ENCODE results near the gene RELN.

Gene RELN

GRCh38 chr7:104012835-104013234, 23.4 kb upstream of the RELN start:
- no peak overlapping the region for H3K4me3 ChIP-seq (ENCODE audit: low read depth, low read length)
- no peak for DNase-seq (ENCODE audit: low read depth)
- TF ChIP-seq CTCF (IDR thresholded peaks at IDR 0.05; ENCODE audit: low read depth, low read length) (no peak), POLR2A (IDR thresholded peaks at IDR 0.05; ENCODE audit: extremely low read depth, insufficient read length) (no peak), MAX (IDR thresholded peaks at IDR 0.05; ENCODE audit: low read depth, low read length) (no peak), MYC (IDR thresholded peaks at IDR 0.05; ENCODE audit: low read depth, low read length) (no peak)

- TF ChIP-seq POLR2A (IDR thresholded peaks at IDR 0.05; ENCODE audit: extremely low read depth, insufficient read length), result no peak
- no peak for TF ChIP-seq CTCF (IDR thresholded peaks at IDR 0.05; ENCODE audit: low read depth, low read length)
- no peak for TF ChIP-seq MYC (IDR thresholded peaks at IDR 0.05; ENCODE audit: low read depth, low read length)
- no peak for TF ChIP-seq MAX (IDR thresholded peaks at IDR 0.05; ENCODE audit: low read depth, low read length)
- no peak overlapping the region for H3K4me3 ChIP-seq (ENCODE audit: low read depth, low read length)
- DNase-seq (ENCODE audit: low read depth), result no peak
Measured at GRCh38 chr7:104011829-104012228, 22.4 kb upstream of the RELN start.

- H3K4me3 ChIP-seq (ENCODE audit: low read depth, low read length), result no peak overlapping the region
- DNase-seq (ENCODE audit: low read depth), result no peak
- TF ChIP-seq CTCF (IDR thresholded peaks at IDR 0.05; ENCODE audit: low read depth, low read length) (no peak), POLR2A (IDR thresholded peaks at IDR 0.05; ENCODE audit: extremely low read depth, insufficient read length) (no peak), MYC (IDR thresholded peaks at IDR 0.05; ENCODE audit: low read depth, low read length) (no peak), MAX (IDR thresholded peaks at IDR 0.05; ENCODE audit: low read depth, low read length) (no peak)
Measured at GRCh38 chr7:104010052-104010909, 20.8 kb upstream of the RELN start.

GRCh38 chr7:104008107-104008506, 18.6 kb upstream of the RELN start:
- TF ChIP-seq POLR2A (IDR thresholded peaks at IDR 0.05; ENCODE audit: extremely low read depth, insufficient read length) (no peak), MAX (IDR thresholded peaks at IDR 0.05; ENCODE audit: low read depth, low read length) (no peak), MYC (IDR thresholded peaks at IDR 0.05; ENCODE audit: low read depth, low read length) (no peak), CTCF (IDR thresholded peaks at IDR 0.05; ENCODE audit: low read depth, low read length) (no peak)
- DNase-seq (ENCODE audit: low read depth), result no peak
- no peak overlapping the region for H3K4me3 ChIP-seq (ENCODE audit: low read depth, low read length)

- DNase-seq (ENCODE audit: low read depth), result no peak
- no peak for TF ChIP-seq MAX (IDR thresholded peaks at IDR 0.05; ENCODE audit: low read depth, low read length)
- TF ChIP-seq POLR2A (IDR thresholded peaks at IDR 0.05; ENCODE audit: extremely low read depth, insufficient read length), result no peak
- no peak for TF ChIP-seq CTCF (IDR thresholded peaks at IDR 0.05; ENCODE audit: low read depth, low read length)
Measured at GRCh38 chr7:104007614-104008013, 18.2 kb upstream of the RELN start.

More at GRCh38 chr7:104007614-104008013, 18.2 kb upstream of the RELN start:
- H3K4me3 ChIP-seq (ENCODE audit: low read depth, low read length), result no peak overlapping the region
